Activated B cell treated with CpG ODN at 0.5 μM for 24 hours (primary cell): Measurements from ENCODE around the gene ADD1. TPM values are rescaled to one million over a fixed set of nuclear protein-coding genes. Genes with fewer than 3 reads are reported as not detected.

Experiments used
- ATAC-seq: fragments of 200-7000 bp; cut with Tn5 transposase; one replicate; pipeline ENCODE4 v1.10.0; 2021; ENCODE audit warnings: low read depth, mild to moderate bottlenecking, moderate library complexity
- CTCF ChIA-PET: fragments of 350-600 bp; sonication (Branson Sonifier 250); formaldehyde crosslinking; loops from one replicate; lab custom pipeline; 2021; ENCODE audit warnings: antibody characterized with exemption; lab: Charles Lee
- POLR2A ChIA-PET: fragments of 350-600 bp; sonication (Branson Sonifier 250); formaldehyde crosslinking; loops from one replicate; lab custom pipeline; 2021; ENCODE audit warnings: antibody characterized with exemption; lab: Charles Lee
- DNase-seq: peaks from one replicate; pipeline ENCODE4 v3.0.0; 2022
- H3K27ac Mint-ChIP-seq: one replicate; pipeline ENCODE4 v1.8.0; 2020; ENCODE audit warnings: mixed read lengths
- H3K27me3 Mint-ChIP-seq: one replicate; pipeline ENCODE4 v1.8.0; 2021; ENCODE audit warnings: mixed read lengths
- H3K36me3 Mint-ChIP-seq: one replicate; pipeline ENCODE4 v1.8.0; 2021; ENCODE audit warnings: low read depth, mixed read lengths
- H3K4me1 Mint-ChIP-seq: one replicate; pipeline ENCODE4 v1.8.0; 2021; ENCODE audit warnings: mixed read lengths
- H3K4me3 Mint-ChIP-seq: one replicate; pipeline ENCODE4 v1.8.0; 2020; ENCODE audit warnings: mild to moderate bottlenecking, mixed read lengths
- H3K9me3 Mint-ChIP-seq: one replicate; pipeline ENCODE4 v1.8.0; 2020; ENCODE audit warnings: mixed read lengths
- intact Hi-C: fragments of 100-400 bp; cut with micrococcal nuclease; formaldehyde crosslinking; loops from one replicate; pipeline ENCODE4 v1.15.1; 2024
- total RNA-seq: library from RNA; stranded (reverse); gene quantifications from 2 replicates; pipeline ENCODE4 v1.2.3, GENCODE V29; 2022
- TF ChIP-seq, protein P1 (sequence below): fragments of 200-600 bp; IDR thresholded peaks from one replicate; pipeline ENCODE4 v1.8.0; 2022; ENCODE audit warnings: antibody characterized with exemption, mild to moderate bottlenecking

The ADD1 gene
- total RNA-seq, 1 donor from 2014 or later: 340 TPM

DNA sequence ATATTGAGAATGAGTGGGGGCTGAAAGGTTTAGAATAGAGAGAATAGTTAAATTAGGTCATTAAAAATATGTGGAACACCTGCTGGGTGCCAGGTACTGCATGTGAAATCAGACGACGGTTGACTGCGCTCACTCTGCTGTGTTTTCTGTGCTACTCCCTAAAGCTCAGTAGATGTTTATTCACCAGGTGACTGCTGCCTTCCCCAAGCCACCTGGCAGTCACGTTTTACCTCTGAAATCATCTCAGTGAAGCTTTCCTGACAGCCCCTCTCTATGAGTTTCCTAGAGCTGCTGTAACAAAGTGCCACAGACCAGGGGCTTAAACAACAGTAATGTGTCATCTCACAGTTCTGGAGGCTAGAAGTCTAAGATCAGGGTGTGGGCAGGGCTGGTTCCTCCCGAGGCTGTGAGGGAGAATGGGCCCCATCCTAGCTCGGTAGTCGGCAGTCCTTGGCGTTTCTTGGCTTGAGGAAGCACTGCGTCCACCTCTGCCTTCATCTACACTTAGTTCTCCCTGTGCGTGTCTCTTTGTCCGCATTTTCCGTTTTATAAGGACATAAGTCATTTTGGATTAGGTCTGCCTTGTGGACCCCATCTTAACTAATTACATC, 25.3 kb downstream of the ADD1 start:
- H3K9me3 Mint-ChIP-seq: no peaks in the 10 kb centered on the region
- H3K4me3 Mint-ChIP-seq: no peak overlapping the region
- peaks cover 87% of the 10 kb centered on the region for H3K4me1 Mint-ChIP-seq
- ChIA-PET POLR2A (no interaction called here), CTCF (no interaction called here)
- intact Hi-C loops: no loop called here
- H3K36me3 Mint-ChIP-seq: peaks cover 26% of the 10 kb centered on the region
- ATAC-seq (no peak), DNase-seq (no peak)
- no peaks in the 10 kb centered on the region for H3K27me3 Mint-ChIP-seq
- H3K27ac Mint-ChIP-seq: no peak overlapping the region
- TF ChIP-seq, protein P1, sequence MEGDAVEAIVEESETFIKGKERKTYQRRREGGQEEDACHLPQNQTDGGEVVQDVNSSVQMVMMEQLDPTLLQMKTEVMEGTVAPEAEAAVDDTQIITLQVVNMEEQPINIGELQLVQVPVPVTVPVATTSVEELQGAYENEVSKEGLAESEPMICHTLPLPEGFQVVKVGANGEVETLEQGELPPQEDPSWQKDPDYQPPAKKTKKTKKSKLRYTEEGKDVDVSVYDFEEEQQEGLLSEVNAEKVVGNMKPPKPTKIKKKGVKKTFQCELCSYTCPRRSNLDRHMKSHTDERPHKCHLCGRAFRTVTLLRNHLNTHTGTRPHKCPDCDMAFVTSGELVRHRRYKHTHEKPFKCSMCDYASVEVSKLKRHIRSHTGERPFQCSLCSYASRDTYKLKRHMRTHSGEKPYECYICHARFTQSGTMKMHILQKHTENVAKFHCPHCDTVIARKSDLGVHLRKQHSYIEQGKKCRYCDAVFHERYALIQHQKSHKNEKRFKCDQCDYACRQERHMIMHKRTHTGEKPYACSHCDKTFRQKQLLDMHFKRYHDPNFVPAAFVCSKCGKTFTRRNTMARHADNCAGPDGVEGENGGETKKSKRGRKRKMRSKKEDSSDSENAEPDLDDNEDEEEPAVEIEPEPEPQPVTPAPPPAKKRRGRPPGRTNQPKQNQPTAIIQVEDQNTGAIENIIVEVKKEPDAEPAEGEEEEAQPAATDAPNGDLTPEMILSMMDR: no peak

DNA sequence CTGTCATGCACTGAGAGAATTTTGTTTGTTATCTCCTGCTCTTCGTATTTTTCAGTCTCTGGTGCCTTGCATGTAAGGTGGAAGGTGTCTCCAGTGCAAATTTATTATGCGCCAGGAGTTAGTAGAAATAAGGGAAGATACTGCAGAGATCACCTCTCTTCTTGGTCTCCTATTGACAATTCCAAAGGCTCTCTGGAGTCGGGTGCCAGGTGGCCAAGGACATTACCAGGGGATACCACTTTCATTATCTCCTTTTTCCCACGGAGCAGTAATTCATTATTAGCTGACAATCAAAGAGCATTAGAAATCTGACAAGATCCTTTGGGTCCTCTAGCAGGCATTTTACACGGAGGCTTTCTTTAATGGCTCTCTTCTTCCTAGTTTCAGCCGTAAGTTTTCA, 26.0 kb downstream of the ADD1 start:
- Mint-ChIP-seq H3K4me3 (no peak overlapping the region), H3K27me3 (no peaks in the 10 kb centered on the region), H3K36me3 (peaks cover 26% of the 10 kb centered on the region), H3K27ac (no peak overlapping the region), H3K9me3 (no peaks in the 10 kb centered on the region), H3K4me1 (peaks cover 85% of the 10 kb centered on the region)
- ChIA-PET CTCF (no interaction called here), POLR2A (no interaction called here)
- intact Hi-C loops: no loop called here
- DNase-seq (no peak), ATAC-seq (no peak)
- TF ChIP-seq, protein P1: no peak

DNA sequence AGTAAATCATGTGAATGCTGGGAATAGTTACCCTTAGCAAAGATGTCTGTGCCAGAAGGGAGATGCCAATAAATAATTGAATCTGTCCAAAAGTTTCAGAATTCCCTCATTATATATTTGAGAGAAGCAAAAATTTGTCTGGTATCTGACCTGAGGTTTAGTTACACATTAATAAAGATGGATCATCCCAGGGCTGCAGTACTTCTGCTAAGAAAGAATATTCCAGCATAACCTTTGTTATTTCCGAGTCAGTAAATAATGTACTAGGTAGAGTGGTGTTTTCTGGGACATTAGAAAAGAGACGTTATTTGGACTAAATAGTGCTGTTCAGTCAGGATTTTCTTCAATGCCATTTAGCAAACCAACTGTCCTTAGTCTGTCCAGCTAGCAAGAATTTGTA, 26.4 kb downstream of the ADD1 start:
- H3K27ac Mint-ChIP-seq: no peak overlapping the region
- TF ChIP-seq, protein P1: no peak
- H3K36me3 Mint-ChIP-seq: peaks cover 26% of the 10 kb centered on the region
- peaks cover 82% of the 10 kb centered on the region for H3K4me1 Mint-ChIP-seq
- ATAC-seq (no peak), DNase-seq (no peak)
- POLR2A ChIA-PET: interaction anchor here (0.7 to 1.2 kb wide), 4 partner anchors 10 to 89 kb away, joined by 3 to 6 read pairs (median 4); no protein-coding TSS in a partner anchor
- no peaks in the 10 kb centered on the region for H3K27me3 Mint-ChIP-seq
- intact Hi-C loops: no loop called here
- H3K4me3 Mint-ChIP-seq: no peak overlapping the region
- no peaks in the 10 kb centered on the region for H3K9me3 Mint-ChIP-seq
- CTCF ChIA-PET: no interaction called here

GRCh38 chr4:2871466-2871865, 27.8 kb downstream of the ADD1 start:
- TF ChIP-seq, protein P1: no peak
- POLR2A ChIA-PET: interaction anchor here (0.6 to 1.2 kb wide), 3 partner anchors 11 to 229 kb away, joined by 3 to 6 read pairs (median 6); no protein-coding TSS in a partner anchor
- H3K4me3 Mint-ChIP-seq: no peak overlapping the region
- no peaks in the 10 kb centered on the region for H3K9me3 Mint-ChIP-seq
- intact Hi-C loops: no loop called here
- no peak for ATAC-seq
- peaks cover 36% of the 10 kb centered on the region for H3K36me3 Mint-ChIP-seq
- DNase-seq: no peak
- peak overlapping the region; percentile 76 for H3K27ac Mint-ChIP-seq
- H3K4me1 Mint-ChIP-seq: peaks cover 80% of the 10 kb centered on the region
- no peaks in the 10 kb centered on the region for H3K27me3 Mint-ChIP-seq
- CTCF ChIA-PET: interaction anchor here (1.1 kb wide), 1 partner anchor 10 kb away, joined by 3 read pairs; no protein-coding TSS in a partner anchor

- POLR2A ChIA-PET: interaction anchor here (0.6 to 1.1 kb wide), 2 partner anchors 112 to 229 kb away, joined by 3 to 6 read pairs; no protein-coding TSS in a partner anchor
- intact Hi-C loops: no loop called here
- H3K36me3 Mint-ChIP-seq: peaks cover 39% of the 10 kb centered on the region
- H3K27me3 Mint-ChIP-seq: no peaks in the 10 kb centered on the region
- ATAC-seq (no peak), DNase-seq (no peak)
- CTCF ChIA-PET: interaction anchor here (1.1 to 1.8 kb wide), 2 partner anchors 9 to 108 kb away, joined by 3 to 4 read pairs; no protein-coding TSS in a partner anchor
- peaks cover 77% of the 10 kb centered on the region for H3K4me1 Mint-ChIP-seq
- TF ChIP-seq, protein P1: no peak
- no peak overlapping the region for H3K4me3 Mint-ChIP-seq
- peak overlapping the region; percentile 76 for H3K27ac Mint-ChIP-seq
- no peaks in the 10 kb centered on the region for H3K9me3 Mint-ChIP-seq
Measured at GRCh38 chr4:2871911-2872310, 28.3 kb downstream of the ADD1 start.
